Frontal cortex (tissue), 4 donors: ENCODE data around the gene LRRK1. TPM values are rescaled to one million over a fixed set of nuclear protein-coding genes. Genes with fewer than 3 reads are reported as not detected.
A peak's percentile ranks its signal among the peaks of the same experiment; 100 is the strongest.

Experiments used
- DNase-seq, 2 donors: peaks; one replicate each; pipeline ENCODE4 v3.0.0; 2012; ENCODE audit warnings: low spot score in 2 of 2
- FAIRE-seq: peaks from 2 replicates; lab custom pipeline; 2012; peaks lifted over from hg19 to GRCh38; lab: Jason Lieb, UNC
- total RNA-seq: library from RNA; depleted of rRNA; stranded (reverse); fragments of >200 nt; gene quantifications from one replicate; pipeline ENCODE4 v1.2.3, GENCODE V29; 2014
- donor health status: control.
- donor health status: control.
- donor health status: control.

Gene LRRK1
- total RNA-seq, 1 donor from 2014 or later, result 0.82 TPM

GRCh38 chr15:100891307-100892012 is 27.7 kb upstream of the LRRK1 start:
- FAIRE-seq, result no peak
- DNase-seq, result peak in 1 of 2 donors; percentile 41

- FAIRE-seq (no peak), DNase-seq (no peak)
Observed at GRCh38 chr15:100892013-100892355, 27.2 kb upstream of the LRRK1 start.

GRCh38 chr15:100893261-100893963 is 25.7 kb upstream of the LRRK1 start:
- DNase-seq (no peak), FAIRE-seq (no peak)

GRCh38 chr15:100893964-100894295 is 25.2 kb upstream of the LRRK1 start:
- FAIRE-seq (no peak), DNase-seq (no peak)

- FAIRE-seq (no peak), DNase-seq (no peak)
Observed at GRCh38 chr15:100895721-100896120, 23.4 kb upstream of the LRRK1 start.

GRCh38 chr15:100897221-100898151 is 21.7 kb upstream of the LRRK1 start:
- DNase-seq, result no peak
- no peak for FAIRE-seq

GRCh38 chr15:100898152-100898490 is 21.0 kb upstream of the LRRK1 start:
- FAIRE-seq, result no peak

GRCh38 chr15:100898661-100899462 is 20.3 kb upstream of the LRRK1 start:
- no peak for DNase-seq
- FAIRE-seq, result no peak

More at GRCh38 chr15:100898152-100898490, 21.0 kb upstream of the LRRK1 start:
- no peak for DNase-seq

GRCh38 chr15:100899601-100900000 is 19.6 kb upstream of the LRRK1 start:
- no peak for FAIRE-seq
- DNase-seq, result no peak

- DNase-seq, result no peak
Observed at GRCh38 chr15:100900136-100900794, 18.9 kb upstream of the LRRK1 start.

GRCh38 chr15:100900795-100901169 is 18.4 kb upstream of the LRRK1 start:
- DNase-seq (no peak), FAIRE-seq (no peak)

More at GRCh38 chr15:100900136-100900794, 18.9 kb upstream of the LRRK1 start:
- no peak for FAIRE-seq

- no peak for DNase-seq
- no peak for FAIRE-seq
Observed at GRCh38 chr15:100901296-100901695, 17.9 kb upstream of the LRRK1 start.

GRCh38 chr15:100901702-100902435 is 17.3 kb upstream of the LRRK1 start:
- no peak for FAIRE-seq
- DNase-seq, result no peak

GRCh38 chr15:100902436-100903167 is 16.6 kb upstream of the LRRK1 start:
- FAIRE-seq (no peak), DNase-seq (peak in 1 of 2 donors; percentile 61)

- DNase-seq, result no peak
- FAIRE-seq, result no peak
Observed at GRCh38 chr15:100903168-100903554, 16.0 kb upstream of the LRRK1 start.

- DNase-seq (no peak), FAIRE-seq (no peak)
Observed at GRCh38 chr15:100905850-100906249, 13.3 kb upstream of the LRRK1 start.

- FAIRE-seq, result no peak
- DNase-seq, result no peak
Observed at GRCh38 chr15:100908466-100908865, 10.7 kb upstream of the LRRK1 start.

- DNase-seq (no peak), FAIRE-seq (no peak)
Observed at GRCh38 chr15:100909565-100909964, 9.6 kb upstream of the LRRK1 start.
